Right lung (tissue), 5 donors: Measurements from ENCODE around the gene CHST10. TPM values are rescaled to one million over a fixed set of nuclear protein-coding genes. Genes with fewer than 3 reads are reported as not detected.

ENCODE experiments used
- DNase-seq, 2 donors: peaks; one replicate each; pipeline ENCODE4 v3.0.0-alpha.2; 2013
- polyA plus RNA-seq, 5 donors: library from polyadenylated mRNA; unstranded; fragments of 120-200 nt; gene quantifications; one replicate each; pipeline versions ENCODE4 v1.2.1 to v1.2.3, GENCODE V29; 2013; ENCODE audit warnings: inconsistent platforms in 1 of 5, low replicate concordance in 1 of 5; ENCODE audit not compliant: insufficient read length in 5 of 5, insufficient read depth in 1 of 5

CHST10 gene
- polyA plus RNA-seq, 5 donors, result 26.6 to 30.7 (median 28.8) TPM

GRCh38 chr2:100418406-100418962 is 1.0 kb upstream of the CHST10 start:
- DNase-seq, result no peak

DNA sequence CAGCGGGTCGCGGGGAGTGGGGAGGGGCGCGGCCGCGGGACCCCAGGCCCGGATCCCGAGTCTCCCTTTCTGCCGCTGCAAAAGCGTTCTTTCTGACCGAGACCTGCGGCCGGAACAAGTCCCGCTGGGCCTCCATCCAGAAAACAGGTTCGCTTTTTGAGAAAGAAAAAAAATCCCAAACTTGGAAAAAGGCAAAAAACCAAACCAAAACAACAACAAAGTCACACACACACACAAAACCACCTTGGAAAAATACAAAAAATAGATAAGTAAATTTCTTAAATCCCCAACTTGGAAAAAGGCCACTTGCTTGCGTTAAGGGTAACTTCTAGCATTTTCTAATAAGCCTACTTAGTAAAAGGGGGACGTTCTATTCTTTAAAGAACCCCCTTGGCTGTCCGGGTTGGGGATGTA is 250 bp upstream of the CHST10 start:
- no peak for DNase-seq

GRCh38 chr2:100416397-100416934 is 1.0 kb downstream of the CHST10 start:
- no peak for DNase-seq

DNA sequence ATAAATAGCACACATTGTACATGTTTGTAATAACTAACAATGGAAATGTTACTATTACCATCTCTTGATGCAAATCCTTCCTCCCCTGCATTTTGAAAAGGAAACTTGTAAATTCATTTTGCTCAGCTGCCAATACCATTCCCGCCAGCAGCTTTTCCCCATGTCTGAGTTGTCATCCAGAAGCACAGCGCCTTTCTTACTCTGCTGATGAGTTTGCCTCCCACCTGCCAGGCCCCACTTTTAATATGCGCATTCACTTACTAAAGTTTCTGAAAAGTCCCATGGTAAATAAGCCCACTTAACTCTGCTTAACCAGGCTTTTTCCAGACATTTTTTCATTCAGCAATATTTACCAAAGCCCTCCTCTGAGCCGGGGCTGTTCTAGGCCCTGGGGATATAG is 3.9 kb downstream of the CHST10 start:
- no peak for DNase-seq

DNA sequence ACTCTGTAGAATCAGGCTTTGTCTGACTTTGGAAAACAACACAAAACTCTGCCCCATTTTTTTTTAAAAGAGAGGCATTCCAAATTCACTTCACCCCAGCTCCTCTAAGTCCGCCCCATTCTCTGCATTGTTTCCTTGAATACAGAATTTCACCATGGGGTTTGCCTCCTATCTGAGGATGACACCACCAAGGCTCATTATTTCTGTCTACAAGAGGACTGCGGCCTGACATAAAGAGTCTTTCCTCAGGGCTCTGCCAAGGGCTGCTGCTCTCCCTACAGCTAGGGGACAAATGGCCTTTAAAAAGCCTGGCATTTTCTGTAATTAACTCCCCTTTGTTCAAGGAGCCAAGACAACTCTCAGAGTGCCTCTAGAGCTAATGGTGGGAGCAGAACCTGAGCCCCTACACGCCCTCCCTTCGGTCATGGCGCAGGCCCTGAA is 4.6 kb downstream of the CHST10 start:
- no peak for DNase-seq

GRCh38 chr2:100412466-100412865 is 5.0 kb downstream of the CHST10 start:
- DNase-seq, result no peak

GRCh38 chr2:100411841-100412292 is 5.6 kb downstream of the CHST10 start:
- DNase-seq, result no peak

- DNase-seq, result no peak
These were observed 7.4 kb downstream of the CHST10 start for GRCh38 chr2:100409975-100410647.

DNA sequence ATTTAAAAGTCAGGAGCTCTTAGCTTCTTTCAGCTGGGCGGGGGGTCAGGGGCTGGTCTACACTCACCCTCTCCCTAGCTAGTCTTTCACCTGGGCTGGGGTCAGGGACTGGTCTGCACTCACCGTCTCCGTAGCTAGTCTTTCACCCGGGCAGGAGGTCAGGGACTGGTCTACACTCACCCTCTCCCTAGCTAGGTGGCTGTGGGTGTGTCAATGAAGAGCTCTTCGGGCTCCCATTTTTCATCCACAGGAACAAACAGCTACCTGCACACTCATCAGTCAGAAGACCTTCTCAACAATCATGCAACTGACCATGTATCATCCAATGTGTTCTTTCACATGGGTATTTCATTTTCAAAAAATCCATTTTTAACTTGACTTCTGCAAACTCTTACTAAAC is 8.0 kb downstream of the CHST10 start:
- no peak for DNase-seq

- no peak for DNase-seq
These were observed 8.5 kb downstream of the CHST10 start for GRCh38 chr2:100408941-100409340.

- no peak for DNase-seq
These were observed 9.4 kb downstream of the CHST10 start for GRCh38 chr2:100408104-100408503.

DNA sequence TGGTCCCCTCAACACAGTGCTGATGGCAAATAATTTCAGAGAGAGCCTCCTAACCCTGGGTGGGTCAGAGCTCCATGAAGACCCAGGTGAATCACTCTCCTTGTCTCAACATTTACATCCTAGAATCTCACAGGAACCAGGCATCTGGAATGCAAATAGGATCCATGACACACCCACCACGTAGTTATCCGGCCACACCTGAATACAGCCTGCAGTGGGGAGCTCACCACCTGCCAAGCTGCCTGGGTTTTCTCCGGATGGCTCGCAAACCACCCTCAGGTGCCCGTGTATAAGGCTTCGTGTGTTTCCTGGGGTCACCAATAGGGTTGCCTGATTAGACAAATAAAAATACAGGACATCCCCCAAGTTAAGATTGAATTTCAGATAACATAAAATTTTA is 9.9 kb downstream of the CHST10 start:
- no peak for DNase-seq

GRCh38 chr2:100407073-100407472 is 10.4 kb downstream of the CHST10 start:
- no peak for DNase-seq

- DNase-seq, result no peak
These were observed 11.4 kb downstream of the CHST10 start for GRCh38 chr2:100406120-100406508.

DNA sequence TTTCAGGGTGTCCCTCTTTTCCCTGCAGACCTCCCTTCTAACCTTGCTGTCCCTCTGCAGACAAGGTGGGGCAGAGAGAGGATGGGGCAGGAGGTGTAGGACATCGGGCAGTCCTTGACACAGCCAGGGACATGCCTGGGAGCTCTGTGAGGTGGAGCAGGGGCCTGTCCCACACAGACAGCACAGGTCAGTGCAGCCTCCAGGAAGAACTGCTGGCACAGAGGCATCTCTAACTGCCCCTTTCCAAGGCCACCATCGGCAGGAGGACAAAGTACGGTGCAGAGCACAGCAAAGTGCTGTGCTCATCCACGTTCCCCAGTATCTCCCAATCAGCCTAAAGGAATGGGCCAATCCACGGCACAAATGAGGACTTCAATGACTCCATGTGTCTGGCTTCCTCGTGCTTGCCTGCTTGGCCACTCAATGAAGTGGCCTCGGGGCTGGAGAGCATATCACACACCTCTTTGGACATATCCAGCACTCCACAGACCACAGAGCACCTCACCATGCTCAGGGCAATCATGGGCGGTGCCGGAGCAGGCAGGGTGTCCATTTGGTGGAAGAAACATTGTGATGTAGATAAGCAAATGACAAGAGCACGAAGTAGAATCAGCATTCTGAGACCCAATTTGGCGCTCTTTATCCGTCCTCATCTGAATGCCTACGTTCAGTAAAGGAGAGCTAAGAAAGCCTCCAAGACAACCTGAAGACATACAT is 11.9 kb downstream of the CHST10 start:
- DNase-seq, result no peak

DNA sequence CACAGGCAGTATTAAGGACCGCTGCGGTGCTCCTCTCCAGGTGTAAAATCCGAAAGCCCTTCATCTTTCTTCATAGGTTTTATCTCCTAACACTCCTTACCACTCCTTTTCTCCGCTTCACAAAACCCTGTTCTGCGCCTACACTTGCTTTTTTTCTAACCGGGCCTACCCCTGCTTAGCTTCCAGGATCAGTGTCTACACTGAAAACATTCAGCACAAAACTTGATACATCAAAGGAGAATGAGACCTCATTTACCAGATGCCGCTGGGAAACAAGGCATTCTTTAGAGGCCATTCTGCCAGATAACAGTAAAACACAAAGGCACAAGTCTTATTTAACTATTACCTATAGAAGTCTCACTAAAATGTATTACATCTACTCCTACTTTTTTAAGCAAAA is 13.1 kb downstream of the CHST10 start:
- no peak for DNase-seq

GRCh38 chr2:100403722-100404121 is 13.7 kb downstream of the CHST10 start:
- no peak for DNase-seq

- no peak for DNase-seq
These were observed 16.2 kb downstream of the CHST10 start for GRCh38 chr2:100401268-100401667.

DNA sequence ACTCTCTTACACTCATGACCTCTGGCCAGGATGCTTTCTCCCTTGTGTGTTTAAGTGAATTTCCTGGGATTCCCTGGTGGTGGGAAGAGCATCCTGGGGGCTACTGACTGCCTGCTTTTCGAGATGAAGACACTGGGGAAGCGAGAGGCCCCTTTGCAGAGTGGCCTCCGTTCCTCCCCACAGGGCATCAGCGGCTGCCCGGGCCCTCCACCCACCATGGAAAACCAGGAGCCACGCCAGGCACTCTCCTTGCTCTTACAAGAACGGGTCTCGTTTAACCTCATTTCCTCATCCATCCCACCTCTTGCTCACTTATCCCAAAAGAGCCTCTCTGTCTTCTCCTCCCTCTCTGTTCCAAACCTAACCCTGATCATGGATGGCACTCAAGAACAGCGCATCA is 17.8 kb downstream of the CHST10 start:
- DNase-seq, result no peak

GRCh38 chr2:100397976-100398375 is 19.5 kb downstream of the CHST10 start:
- DNase-seq, result no peak

DNA sequence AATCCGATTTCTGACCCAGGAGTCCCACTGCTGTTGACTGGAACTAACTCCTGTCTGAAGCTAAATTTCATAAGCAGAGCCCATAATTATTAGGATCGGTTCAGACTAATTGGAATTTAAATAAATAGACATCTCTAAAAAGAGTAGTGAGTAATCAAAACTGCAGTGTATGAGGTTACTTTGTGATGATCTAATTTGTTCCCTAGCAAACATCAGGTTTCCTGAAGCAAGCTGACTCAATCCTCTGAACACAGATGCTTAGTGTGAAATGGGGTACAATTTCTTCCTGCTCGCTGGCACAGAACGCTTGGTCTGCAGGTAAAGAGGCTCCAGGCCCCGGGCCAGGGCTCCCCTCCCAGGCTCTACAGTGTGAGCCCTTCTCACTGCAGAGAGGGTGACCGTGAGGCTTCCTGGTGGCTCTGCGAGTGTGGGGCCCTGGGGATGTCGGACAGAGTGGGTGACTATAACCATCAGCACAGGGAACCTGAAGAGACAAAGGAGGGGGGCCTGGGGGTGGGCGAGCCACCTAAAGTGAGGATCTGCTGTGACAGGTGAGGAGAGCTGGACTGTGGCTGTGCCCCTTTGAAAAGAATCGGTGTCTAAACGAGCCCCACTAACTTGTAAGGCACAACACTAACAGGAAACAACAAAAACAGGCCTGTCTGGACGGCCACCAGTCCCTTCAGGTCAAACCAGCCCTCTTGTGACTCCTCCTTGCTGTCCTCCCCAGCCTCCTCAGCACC is 20.2 kb downstream of the CHST10 start:
- no peak for DNase-seq

GRCh38 chr2:100396483-100396882 is 21.0 kb downstream of the CHST10 start:
- no peak for DNase-seq
